Measurements from ENCODE around the gene TAOK3. TPM values are rescaled to one million over a fixed set of nuclear protein-coding genes. Genes with fewer than 3 reads are reported as not detected.

The TAOK3 gene
- total and polyA plus RNA-seq, 5 donors from 2014 or later = 60.2 to 97.8 (median 72.1) TPM

DNA sequence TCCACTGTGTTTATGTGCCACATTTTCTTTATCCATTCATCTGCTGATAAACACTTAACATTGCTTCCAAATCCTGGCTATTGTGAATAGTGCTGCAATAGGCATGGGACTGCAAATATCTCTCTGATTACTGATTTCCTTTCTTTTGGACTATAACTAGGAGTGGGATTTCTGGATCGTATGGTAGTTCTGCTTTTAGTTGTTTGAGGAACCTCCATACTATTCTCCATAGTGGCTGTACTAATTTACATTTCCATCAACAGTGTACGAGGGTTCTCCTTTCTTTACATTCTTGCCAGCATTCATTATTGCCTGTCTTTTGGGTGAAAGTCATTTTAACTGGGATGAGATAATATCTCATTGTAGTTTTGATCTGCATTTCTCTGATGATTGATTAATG is 47.6 kb downstream of the TAOK3 start:
- H3K4me1 ChIP-seq (ENCODE audit: control insufficient read depth, insufficient read depth, low read length, poor library complexity, severe bottlenecking) = no peaks in the 10 kb centered on the region
- Mint-ChIP-seq H3K27ac (peak overlapping the region in 1 of 3 donors; percentile 53), H3K27me3 (no peaks in the 10 kb centered on the region), H3K4me1 (peaks cover 36 to 51% (median 47%) of the 10 kb centered on the region in 4 donors), H3K4me3 (no peak overlapping the region), H3K36me3 (peaks cover 16% of the 10 kb centered on the region), H3K9me3 (no peaks in the 10 kb centered on the region)
- no peaks in the 10 kb centered on the region for H3K27me3 ChIP-seq (ENCODE audit: control insufficient read depth, insufficient read depth, low read length)
- ATAC-seq (ENCODE audit: low read depth in 2 of 2) (no peak), DNase-seq (no peak)
- peaks cover 4% of the 10 kb centered on the region for H3K36me3 ChIP-seq (ENCODE audit: control insufficient read depth, insufficient read depth, low read length)
- H3K27ac ChIP-seq (ENCODE audit: insufficient read depth, low read length, poor library complexity, severe bottlenecking) = no peak overlapping the region
- H3K9me3 ChIP-seq (ENCODE audit: control insufficient read depth in 2 of 2, low read length in 2 of 2) = no peaks in the 10 kb centered on the region
- H3K4me3 ChIP-seq (ENCODE audit: low read depth, low read length) = no peak overlapping the region

DNA sequence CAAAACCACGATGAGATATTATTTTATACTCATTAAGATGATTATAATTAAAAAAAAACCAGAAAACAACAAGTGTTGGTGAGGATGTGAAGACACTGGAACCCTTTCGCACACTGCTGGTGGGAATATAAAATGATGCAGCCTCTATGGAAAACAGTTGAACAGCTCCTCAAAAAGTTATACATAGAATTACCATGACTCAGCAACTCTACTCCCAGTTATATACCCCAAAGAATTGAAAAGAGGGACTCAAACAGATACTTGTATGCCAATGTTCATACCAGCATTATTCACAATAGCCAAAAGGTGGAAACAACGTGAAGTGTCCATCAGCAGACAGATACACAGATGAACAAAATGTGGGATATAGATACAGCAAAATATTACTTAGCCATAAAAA is 53.1 kb downstream of the TAOK3 start:
- ATAC-seq (ENCODE audit: low read depth in 2 of 2) (no peak), DNase-seq (no peak)
- no peak overlapping the region for H3K4me3 Mint-ChIP-seq
- H3K9me3 Mint-ChIP-seq = peaks cover 0 to 3% (median 0%) of the 10 kb centered on the region in 7 donors
- Histone ChIP-seq H3K27me3 (ENCODE audit: control insufficient read depth, insufficient read depth, low read length) (no peaks in the 10 kb centered on the region), H3K27ac (ENCODE audit: insufficient read depth, low read length, poor library complexity, severe bottlenecking) (no peak overlapping the region), H3K4me1 (ENCODE audit: control insufficient read depth, insufficient read depth, low read length, poor library complexity, severe bottlenecking) (no peaks in the 10 kb centered on the region), H3K4me3 (ENCODE audit: low read depth, low read length) (no peak overlapping the region), H3K36me3 (ENCODE audit: control insufficient read depth, insufficient read depth, low read length) (no peaks in the 10 kb centered on the region), H3K9me3 (ENCODE audit: control insufficient read depth in 2 of 2, low read length in 2 of 2) (no peaks in the 10 kb centered on the region)
- peaks cover 44 to 59% (median 49%) of the 10 kb centered on the region in 4 donors for H3K4me1 Mint-ChIP-seq
- no peak overlapping the region for H3K27ac Mint-ChIP-seq
- H3K36me3 Mint-ChIP-seq = peaks cover 35% of the 10 kb centered on the region
- no peaks in the 10 kb centered on the region for H3K27me3 Mint-ChIP-seq

DNA sequence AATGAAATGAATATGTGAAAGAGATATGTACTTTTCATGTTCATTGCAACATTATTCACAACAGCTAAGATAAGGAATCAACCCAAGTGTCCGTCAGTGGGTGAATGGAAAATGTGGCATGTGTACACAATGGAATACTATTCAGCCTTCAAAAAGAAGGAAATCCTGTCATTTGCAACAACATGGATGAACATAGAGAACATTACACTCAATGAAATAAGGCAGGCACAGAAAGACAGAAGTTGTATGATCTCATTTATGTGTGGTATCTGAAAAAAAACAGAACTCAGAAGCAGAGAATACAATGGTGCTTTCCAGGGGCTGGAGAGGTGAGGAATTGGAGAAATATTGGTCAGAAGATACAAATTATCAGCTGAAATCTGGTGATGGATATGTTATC is 54.0 kb downstream of the TAOK3 start:
- Mint-ChIP-seq H3K27ac (no peak overlapping the region), H3K4me3 (no peak overlapping the region), H3K9me3 (peaks cover 0 to 3% (median 0%) of the 10 kb centered on the region in 7 donors), H3K27me3 (no peaks in the 10 kb centered on the region), H3K4me1 (peaks cover 38 to 60% (median 46%) of the 10 kb centered on the region in 4 donors), H3K36me3 (peaks cover 32% of the 10 kb centered on the region)
- H3K27ac ChIP-seq (ENCODE audit: insufficient read depth, low read length, poor library complexity, severe bottlenecking) = no peak overlapping the region
- ATAC-seq (ENCODE audit: low read depth in 2 of 2) (no peak), DNase-seq (no peak)
- H3K4me1 ChIP-seq (ENCODE audit: control insufficient read depth, insufficient read depth, low read length, poor library complexity, severe bottlenecking) = peaks cover 3% of the 10 kb centered on the region
- H3K4me3 ChIP-seq (ENCODE audit: low read depth, low read length) = no peak overlapping the region
- no peaks in the 10 kb centered on the region for H3K36me3 ChIP-seq (ENCODE audit: control insufficient read depth, insufficient read depth, low read length)
- no peaks in the 10 kb centered on the region for H3K27me3 ChIP-seq (ENCODE audit: control insufficient read depth, insufficient read depth, low read length)
- no peaks in the 10 kb centered on the region for H3K9me3 ChIP-seq (ENCODE audit: control insufficient read depth in 2 of 2, low read length in 2 of 2)

DNA sequence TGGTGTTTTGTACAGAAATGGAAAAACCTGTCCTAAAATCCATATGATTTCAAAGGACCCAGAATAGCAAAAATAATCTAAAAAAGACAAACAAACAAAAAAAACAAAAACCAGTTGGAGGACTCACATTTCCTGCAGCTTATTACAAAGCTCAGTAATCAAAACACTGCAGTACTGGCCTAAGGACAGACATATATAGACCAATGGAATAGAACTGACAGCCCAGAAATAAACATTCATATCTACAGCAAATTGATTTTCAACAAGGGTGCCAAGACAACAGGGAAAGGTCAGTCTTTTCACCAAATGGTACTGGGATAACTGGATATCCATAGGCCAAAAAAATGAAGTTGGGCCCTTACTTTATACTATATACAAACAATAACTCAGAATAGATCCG is 55.0 kb downstream of the TAOK3 start:
- H3K4me1 Mint-ChIP-seq = peaks cover 39 to 60% (median 42%) of the 10 kb centered on the region in 4 donors
- no peak overlapping the region for H3K4me3 ChIP-seq (ENCODE audit: low read depth, low read length)
- H3K27me3 Mint-ChIP-seq = no peaks in the 10 kb centered on the region
- H3K9me3 Mint-ChIP-seq = peaks cover 0 to 3% (median 0%) of the 10 kb centered on the region in 7 donors
- H3K27ac Mint-ChIP-seq = no peak overlapping the region
- no peaks in the 10 kb centered on the region for H3K9me3 ChIP-seq (ENCODE audit: control insufficient read depth in 2 of 2, low read length in 2 of 2)
- peaks cover 27% of the 10 kb centered on the region for H3K36me3 Mint-ChIP-seq
- DNase-seq (no peak), ATAC-seq (ENCODE audit: low read depth in 2 of 2) (no peak)
- H3K4me1 ChIP-seq (ENCODE audit: control insufficient read depth, insufficient read depth, low read length, poor library complexity, severe bottlenecking) = peaks cover 7% of the 10 kb centered on the region
- no peak overlapping the region for H3K4me3 Mint-ChIP-seq
- no peaks in the 10 kb centered on the region for H3K27me3 ChIP-seq (ENCODE audit: control insufficient read depth, insufficient read depth, low read length)
- no peak overlapping the region for H3K27ac ChIP-seq (ENCODE audit: insufficient read depth, low read length, poor library complexity, severe bottlenecking)
- no peaks in the 10 kb centered on the region for H3K36me3 ChIP-seq (ENCODE audit: control insufficient read depth, insufficient read depth, low read length)

DNA sequence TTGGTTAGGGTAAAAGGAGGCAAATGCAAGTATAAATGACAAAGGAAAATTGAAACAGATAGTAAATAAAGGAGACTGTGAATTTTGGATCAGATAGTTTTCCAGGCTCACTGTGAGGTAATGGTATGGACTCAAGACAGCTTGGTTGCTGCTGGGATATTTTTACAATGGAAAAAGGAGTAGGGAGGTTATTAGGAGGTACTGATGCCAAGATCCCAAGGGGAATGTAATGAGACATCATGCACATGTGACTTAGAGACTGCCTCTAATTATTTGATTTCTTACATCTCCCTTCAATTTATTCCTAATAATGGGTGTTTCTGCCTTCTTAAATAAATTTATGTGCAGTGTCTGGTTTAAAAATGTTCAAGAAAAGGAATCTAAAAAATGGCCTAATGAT is 56.9 kb downstream of the TAOK3 start:
- Mint-ChIP-seq H3K36me3 (peaks cover 27% of the 10 kb centered on the region), H3K4me3 (no peak overlapping the region), H3K4me1 (peaks cover 37 to 60% (median 46%) of the 10 kb centered on the region in 4 donors), H3K27me3 (no peaks in the 10 kb centered on the region), H3K27ac (no peak overlapping the region), H3K9me3 (peaks cover 0 to 3% (median 0%) of the 10 kb centered on the region in 7 donors)
- no peak overlapping the region for H3K4me3 ChIP-seq (ENCODE audit: low read depth, low read length)
- no peak for DNase-seq
- H3K27me3 ChIP-seq (ENCODE audit: control insufficient read depth, insufficient read depth, low read length) = no peaks in the 10 kb centered on the region
- H3K36me3 ChIP-seq (ENCODE audit: control insufficient read depth, insufficient read depth, low read length) = no peaks in the 10 kb centered on the region
- no peak for ATAC-seq (ENCODE audit: low read depth in 2 of 2)
- H3K27ac ChIP-seq (ENCODE audit: insufficient read depth, low read length, poor library complexity, severe bottlenecking) = no peak overlapping the region
- H3K4me1 ChIP-seq (ENCODE audit: control insufficient read depth, insufficient read depth, low read length, poor library complexity, severe bottlenecking) = peaks cover 12% of the 10 kb centered on the region
- H3K9me3 ChIP-seq (ENCODE audit: control insufficient read depth in 2 of 2, low read length in 2 of 2) = no peaks in the 10 kb centered on the region

DNA sequence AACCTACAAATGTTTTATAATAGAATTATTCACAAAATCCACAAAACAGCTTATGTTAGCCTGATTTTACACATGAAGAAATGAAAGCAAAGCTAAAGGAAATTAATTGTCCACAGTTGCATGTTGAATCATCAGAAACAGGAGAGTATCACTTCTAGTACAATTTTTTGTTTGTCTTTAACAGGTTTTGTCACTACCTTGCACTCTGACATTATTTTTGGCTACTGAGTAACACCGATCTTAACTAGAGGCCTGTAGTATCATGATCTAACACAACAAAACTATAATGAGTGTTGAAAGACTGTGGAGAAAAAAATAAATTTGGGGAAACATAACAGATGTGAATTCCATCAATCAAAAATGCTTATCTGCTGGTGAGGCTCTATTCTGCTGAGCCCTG is 60.1 kb downstream of the TAOK3 start:
- no peak for ATAC-seq (ENCODE audit: low read depth in 2 of 2)
- Mint-ChIP-seq H3K4me3 (no peak overlapping the region), H3K9me3 (no peaks in the 10 kb centered on the region), H3K27me3 (no peaks in the 10 kb centered on the region), H3K4me1 (peaks cover 35 to 65% (median 48%) of the 10 kb centered on the region in 4 donors), H3K36me3 (peaks cover 13% of the 10 kb centered on the region), H3K27ac (peak overlapping the region in 2 of 3 donors; percentile 5 to 72)
- Histone ChIP-seq H3K27ac (ENCODE audit: insufficient read depth, low read length, poor library complexity, severe bottlenecking) (no peak overlapping the region), H3K27me3 (ENCODE audit: control insufficient read depth, insufficient read depth, low read length) (no peaks in the 10 kb centered on the region), H3K9me3 (ENCODE audit: control insufficient read depth in 2 of 2, low read length in 2 of 2) (no peaks in the 10 kb centered on the region), H3K4me3 (ENCODE audit: low read depth, low read length) (no peak overlapping the region), H3K36me3 (ENCODE audit: control insufficient read depth, insufficient read depth, low read length) (no peaks in the 10 kb centered on the region), H3K4me1 (ENCODE audit: control insufficient read depth, insufficient read depth, low read length, poor library complexity, severe bottlenecking) (peaks cover 21% of the 10 kb centered on the region)
- peak in 1 of 3 donors; percentile 18 for DNase-seq

DNA sequence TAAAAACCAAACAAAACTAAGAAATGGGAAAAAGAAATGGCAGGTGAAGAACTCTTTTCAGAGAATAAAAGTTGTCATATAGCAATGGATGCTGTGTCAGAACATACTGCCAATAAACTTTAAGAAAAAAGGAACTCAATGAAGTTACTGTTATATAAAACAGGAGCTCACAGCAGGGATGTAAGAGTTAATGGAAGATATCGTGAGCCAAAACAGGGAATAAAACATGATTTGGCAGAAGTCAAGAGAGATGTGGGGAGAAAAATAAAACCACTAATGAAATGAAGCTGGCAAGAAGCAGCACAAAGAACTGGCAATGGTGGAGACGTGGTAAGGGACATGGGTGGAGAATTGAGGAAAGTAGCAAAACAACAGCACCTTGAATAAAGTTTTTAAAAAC is 61.0 kb downstream of the TAOK3 start:
- H3K27ac ChIP-seq (ENCODE audit: insufficient read depth, low read length, poor library complexity, severe bottlenecking) = no peak overlapping the region
- H3K4me1 Mint-ChIP-seq = peaks cover 39 to 69% (median 53%) of the 10 kb centered on the region in 4 donors
- no peaks in the 10 kb centered on the region for H3K36me3 ChIP-seq (ENCODE audit: control insufficient read depth, insufficient read depth, low read length)
- peak overlapping the region in 1 of 3 donors; percentile 83 for H3K27ac Mint-ChIP-seq
- no peaks in the 10 kb centered on the region for H3K27me3 Mint-ChIP-seq
- H3K4me3 ChIP-seq (ENCODE audit: low read depth, low read length) = no peak overlapping the region
- H3K36me3 Mint-ChIP-seq = peaks cover 12% of the 10 kb centered on the region
- no peaks in the 10 kb centered on the region for H3K9me3 ChIP-seq (ENCODE audit: control insufficient read depth in 2 of 2, low read length in 2 of 2)
- DNase-seq (no peak), ATAC-seq (ENCODE audit: low read depth in 2 of 2) (no peak)
- H3K9me3 Mint-ChIP-seq = no peaks in the 10 kb centered on the region
- H3K27me3 ChIP-seq (ENCODE audit: control insufficient read depth, insufficient read depth, low read length) = no peaks in the 10 kb centered on the region
- peaks cover 26% of the 10 kb centered on the region for H3K4me1 ChIP-seq (ENCODE audit: control insufficient read depth, insufficient read depth, low read length, poor library complexity, severe bottlenecking)
- H3K4me3 Mint-ChIP-seq = no peak overlapping the region

DNA sequence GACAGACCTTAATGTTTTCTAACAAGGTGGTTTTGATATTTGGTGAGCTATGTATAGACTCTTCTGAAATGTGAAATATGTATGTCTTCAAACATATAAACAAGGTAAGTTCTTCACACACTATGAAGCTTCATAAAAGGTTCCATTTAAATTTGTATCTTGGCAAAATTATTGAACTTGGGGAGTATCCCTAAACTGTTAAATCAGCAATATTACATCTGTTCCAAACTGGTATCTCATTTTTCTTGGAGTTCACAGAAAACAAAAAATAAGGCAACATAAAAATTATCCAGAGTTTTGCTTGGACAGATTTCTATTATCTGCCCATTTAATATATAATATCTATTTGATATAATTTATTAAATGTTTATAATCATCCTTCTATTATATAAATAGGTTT is 62.4 kb downstream of the TAOK3 start:
- no peaks in the 10 kb centered on the region for H3K9me3 ChIP-seq (ENCODE audit: control insufficient read depth in 2 of 2, low read length in 2 of 2)
- no peaks in the 10 kb centered on the region for H3K27me3 ChIP-seq (ENCODE audit: control insufficient read depth, insufficient read depth, low read length)
- H3K27ac Mint-ChIP-seq = no peak overlapping the region
- H3K36me3 Mint-ChIP-seq = peaks cover 4% of the 10 kb centered on the region
- no peak overlapping the region for H3K4me3 Mint-ChIP-seq
- no peaks in the 10 kb centered on the region for H3K27me3 Mint-ChIP-seq
- DNase-seq (no peak), ATAC-seq (ENCODE audit: low read depth in 2 of 2) (no peak)
- no peaks in the 10 kb centered on the region for H3K9me3 Mint-ChIP-seq
- H3K27ac ChIP-seq (ENCODE audit: insufficient read depth, low read length, poor library complexity, severe bottlenecking) = no peak overlapping the region
- no peaks in the 10 kb centered on the region for H3K36me3 ChIP-seq (ENCODE audit: control insufficient read depth, insufficient read depth, low read length)
- H3K4me1 Mint-ChIP-seq = peaks cover 29 to 59% (median 43%) of the 10 kb centered on the region in 4 donors
- H3K4me3 ChIP-seq (ENCODE audit: low read depth, low read length) = no peak overlapping the region
- H3K4me1 ChIP-seq (ENCODE audit: control insufficient read depth, insufficient read depth, low read length, poor library complexity, severe bottlenecking) = peaks cover 26% of the 10 kb centered on the region
